Erythroblast (primary cell): ENCODE measurements around the gene GBX1.

Experiments used
- GATA1 ChIP-seq: IDR thresholded peaks from 2 replicates; pipeline ENCODE4 v1.6.1; 2011; ENCODE audit warnings: low read depth, mild to moderate bottlenecking, control low read depth, low read length, moderate library complexity
- POLR2A ChIP-seq: IDR thresholded peaks from 2 replicates; pipeline ENCODE4 v1.6.1; 2011; ENCODE audit warnings: mild to moderate bottlenecking, low read length

DNA sequence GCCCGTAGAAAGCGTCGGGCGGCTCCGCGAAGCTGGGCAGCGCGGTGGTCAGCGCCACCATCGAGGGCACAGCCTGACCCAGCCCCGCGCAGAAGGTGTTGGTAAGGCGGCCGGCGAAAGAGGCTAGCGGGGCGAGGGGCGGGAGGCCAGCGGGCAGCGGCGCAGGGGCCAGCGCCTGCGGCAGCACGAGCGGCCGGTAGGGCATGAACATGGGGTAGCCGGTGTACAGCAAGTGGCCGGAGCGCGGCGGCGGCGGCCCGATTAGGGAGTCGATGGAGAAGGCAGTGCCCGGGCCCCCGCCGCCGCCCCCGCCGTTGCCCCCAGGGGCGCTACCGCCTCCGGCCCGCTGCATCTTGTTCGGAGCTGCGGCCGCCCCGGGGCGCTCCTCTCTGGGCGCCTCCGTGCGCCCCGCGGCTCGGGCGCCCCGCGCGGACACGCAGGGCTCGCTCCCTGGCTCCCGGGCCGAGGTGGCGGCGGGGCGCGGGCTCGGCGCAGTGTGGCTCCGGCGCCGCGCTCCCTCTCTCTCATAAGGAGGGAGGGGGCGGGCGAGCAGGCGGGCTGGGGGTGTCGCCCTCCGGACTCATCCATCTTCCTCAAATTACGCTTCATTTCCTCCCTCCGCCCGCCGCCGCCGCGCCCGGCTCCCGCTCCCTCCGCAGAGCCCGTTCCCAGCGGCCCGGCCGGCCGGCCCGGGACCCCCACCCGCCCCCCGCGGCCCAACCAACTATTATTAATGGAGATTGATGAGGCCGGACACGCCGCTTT, at the start of gene GBX1:
- TF ChIP-seq POLR2A (no peak), GATA1 (no peak)
